GM19467 (cell line): ENCODE measurements around the gene TIGIT.

ENCODE experiments used
- ATAC-seq: cut with Tn5 transposase; IDR thresholded peaks from one replicate; pipeline ENCODE4 v1.9.1; 2021; ENCODE audit warnings: mild to moderate bottlenecking, moderate library complexity; ENCODE audit not compliant: unreplicated experiment

TIGIT gene

DNA sequence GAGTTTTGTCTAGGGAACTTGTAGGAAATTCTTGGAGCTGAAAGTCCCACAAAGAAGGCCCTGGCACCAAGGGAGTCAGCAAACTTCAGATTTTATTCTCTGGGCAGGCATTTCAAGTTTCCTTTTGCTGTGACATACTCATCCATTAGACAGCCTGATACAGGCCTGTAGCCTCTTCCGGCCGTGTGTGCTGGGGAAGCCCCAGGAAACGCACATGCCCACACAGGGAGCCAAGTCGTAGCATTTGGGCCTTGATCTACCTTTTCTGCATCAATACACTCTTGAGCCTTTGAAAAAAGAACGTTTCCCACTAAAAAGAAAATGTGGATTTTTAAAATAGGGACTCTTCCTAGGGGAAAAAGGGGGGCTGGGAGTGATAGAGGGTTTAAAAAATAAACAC, 15.0 kb downstream of the TIGIT start:
- ATAC-seq = peak; percentile 89

- ATAC-seq = no peak
These were observed 16.9 kb downstream of the TIGIT start for GRCh38 chr3:114310695-114311094.

DNA sequence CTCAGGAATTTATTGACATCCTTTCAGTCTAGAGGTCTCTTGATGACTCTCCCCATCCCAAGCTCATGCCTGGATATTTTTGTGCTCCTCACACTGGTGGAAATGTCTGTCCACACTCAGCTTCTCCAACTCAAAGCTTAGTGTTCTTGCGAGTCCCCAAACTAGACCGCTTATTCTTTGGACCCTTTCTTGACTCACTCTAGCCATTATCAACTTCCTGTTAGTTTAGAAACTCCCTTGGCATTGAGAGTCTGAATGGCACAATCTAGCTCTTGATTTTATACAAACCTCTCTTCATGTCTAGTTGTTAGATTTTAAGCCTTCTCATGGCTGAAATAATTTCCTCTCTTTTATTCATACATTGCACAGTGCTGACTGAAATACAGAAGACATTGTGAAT, 19.6 kb downstream of the TIGIT start:
- ATAC-seq = no peak

DNA sequence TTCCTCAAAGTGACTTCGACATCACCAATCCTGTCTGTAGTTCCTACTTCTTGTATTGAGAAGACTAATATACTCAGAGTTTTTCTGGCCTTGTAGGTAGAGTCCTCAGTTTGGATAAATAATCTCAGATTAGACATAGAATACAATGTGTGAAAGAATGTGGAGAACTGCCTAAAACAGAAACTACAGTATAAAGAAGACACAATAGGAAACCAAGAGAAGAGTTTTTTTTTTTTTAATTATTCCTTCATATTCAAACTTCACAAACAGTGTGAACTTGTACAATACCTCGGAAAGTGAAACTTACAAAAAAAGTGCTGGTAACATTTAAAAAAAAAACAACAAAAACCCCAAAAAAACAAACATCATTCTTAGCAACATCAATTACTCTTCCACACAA, 20.5 kb downstream of the TIGIT start:
- ATAC-seq = no peak

DNA sequence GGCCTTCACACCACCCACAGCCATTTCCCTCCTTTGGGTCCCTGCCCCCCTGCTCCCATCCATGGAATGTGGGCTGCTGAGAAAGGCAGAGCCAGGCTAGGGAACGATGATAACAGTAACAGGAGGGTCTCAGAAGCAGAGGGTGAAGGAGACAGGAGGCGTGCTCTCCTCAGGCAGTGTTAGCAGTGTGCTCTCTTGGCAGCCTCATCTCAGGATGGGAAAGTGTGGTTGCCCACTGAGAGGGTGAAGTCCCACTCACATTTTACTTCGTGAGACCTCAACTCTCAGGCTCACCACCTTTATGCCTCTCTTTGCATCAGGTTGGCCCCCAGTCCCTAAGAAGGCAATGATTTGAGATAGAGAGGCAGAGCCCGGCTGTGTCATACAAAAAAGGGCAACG, 24.5 kb downstream of the TIGIT start:
- no peak for ATAC-seq

GRCh38 chr3:114319453-114319852, 25.6 kb downstream of the TIGIT start:
- ATAC-seq = no peak

DNA sequence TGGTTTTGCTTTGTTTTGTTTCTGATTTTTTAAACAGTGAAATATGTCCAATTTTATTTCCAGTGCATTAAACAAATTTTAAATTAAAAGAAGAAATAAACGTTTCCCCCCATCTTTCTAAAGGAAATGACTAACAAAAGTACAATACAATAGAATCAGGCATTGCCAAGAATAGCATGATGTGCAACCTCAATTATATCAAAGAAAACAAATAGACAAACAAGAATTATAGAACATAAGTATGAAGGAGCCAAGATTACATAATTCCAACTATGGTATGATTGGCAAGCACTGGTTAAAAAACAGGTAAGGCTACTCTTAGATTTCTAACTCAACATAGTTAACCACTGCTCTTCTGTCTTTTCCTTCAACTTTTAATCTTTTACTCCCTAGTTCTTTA, 26.4 kb downstream of the TIGIT start:
- no peak for ATAC-seq

GRCh38 chr3:114323546-114324254, 29.9 kb downstream of the TIGIT start:
- ATAC-seq = no peak

DNA sequence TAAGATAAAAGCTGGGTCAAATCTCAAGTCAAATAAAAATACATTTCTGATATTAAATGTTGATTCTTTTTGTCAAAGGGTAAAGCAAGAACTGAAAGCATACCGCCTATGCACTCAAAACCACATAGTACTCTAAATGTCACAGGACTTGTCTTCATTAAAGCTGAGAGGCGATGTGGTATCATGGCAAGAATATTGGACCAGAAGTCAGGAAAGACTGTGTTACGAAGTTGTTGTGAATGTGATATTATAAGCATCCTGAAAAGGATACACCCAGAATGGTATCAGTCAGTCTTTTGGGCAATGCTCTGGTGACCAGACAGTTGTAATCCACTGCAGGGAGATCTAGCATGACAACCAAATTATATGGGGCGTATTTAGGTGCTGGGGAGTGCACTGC, 33.8 kb downstream of the TIGIT start:
- ATAC-seq = no peak

- ATAC-seq = no peak
These were observed 34.5 kb downstream of the TIGIT start for GRCh38 chr3:114328345-114328744.

DNA sequence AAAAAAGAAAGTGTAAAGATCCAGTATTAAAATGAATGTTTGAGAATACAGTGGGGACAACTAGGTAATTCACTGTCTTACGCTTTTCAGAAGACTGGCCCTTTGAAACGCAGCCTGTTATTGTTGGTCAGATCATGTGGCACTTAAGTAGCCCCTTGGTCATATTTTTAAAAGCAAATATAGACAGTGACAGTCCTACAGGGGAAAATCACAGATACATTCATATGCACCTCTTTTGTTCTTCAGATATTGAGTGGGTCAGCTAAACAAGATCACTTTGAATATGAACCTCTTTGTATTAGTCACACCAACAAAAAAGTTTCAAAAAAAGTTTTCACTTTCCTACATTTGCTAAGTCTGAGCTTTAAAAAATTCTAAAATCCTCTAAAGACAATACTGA, 36.0 kb downstream of the TIGIT start:
- ATAC-seq = no peak

DNA sequence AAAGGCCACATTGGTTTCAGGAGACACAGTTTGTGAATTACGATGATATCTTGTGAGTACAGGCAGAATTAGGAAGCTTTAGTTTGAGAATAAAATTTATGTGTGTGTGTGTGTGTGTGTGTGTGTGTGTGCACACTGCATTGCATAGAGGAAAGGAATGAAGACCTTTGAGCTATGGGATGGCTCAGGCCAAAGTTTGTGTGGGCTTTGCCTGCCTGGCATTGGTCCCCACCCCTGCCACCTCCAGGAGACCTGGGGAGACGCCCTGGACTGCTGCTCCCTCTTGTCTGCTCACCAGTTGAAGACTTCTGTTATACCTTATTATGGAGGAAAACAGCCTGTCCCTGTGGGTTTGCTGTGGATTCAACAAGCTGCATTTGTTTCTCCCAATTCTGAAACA, 37.2 kb downstream of the TIGIT start:
- ATAC-seq = no peak

- ATAC-seq = no peak
These were observed 37.9 kb downstream of the TIGIT start for GRCh38 chr3:114331710-114332109.

- peak; percentile 58 for ATAC-seq
These were observed 38.7 kb downstream of the TIGIT start for GRCh38 chr3:114332342-114333179.

DNA sequence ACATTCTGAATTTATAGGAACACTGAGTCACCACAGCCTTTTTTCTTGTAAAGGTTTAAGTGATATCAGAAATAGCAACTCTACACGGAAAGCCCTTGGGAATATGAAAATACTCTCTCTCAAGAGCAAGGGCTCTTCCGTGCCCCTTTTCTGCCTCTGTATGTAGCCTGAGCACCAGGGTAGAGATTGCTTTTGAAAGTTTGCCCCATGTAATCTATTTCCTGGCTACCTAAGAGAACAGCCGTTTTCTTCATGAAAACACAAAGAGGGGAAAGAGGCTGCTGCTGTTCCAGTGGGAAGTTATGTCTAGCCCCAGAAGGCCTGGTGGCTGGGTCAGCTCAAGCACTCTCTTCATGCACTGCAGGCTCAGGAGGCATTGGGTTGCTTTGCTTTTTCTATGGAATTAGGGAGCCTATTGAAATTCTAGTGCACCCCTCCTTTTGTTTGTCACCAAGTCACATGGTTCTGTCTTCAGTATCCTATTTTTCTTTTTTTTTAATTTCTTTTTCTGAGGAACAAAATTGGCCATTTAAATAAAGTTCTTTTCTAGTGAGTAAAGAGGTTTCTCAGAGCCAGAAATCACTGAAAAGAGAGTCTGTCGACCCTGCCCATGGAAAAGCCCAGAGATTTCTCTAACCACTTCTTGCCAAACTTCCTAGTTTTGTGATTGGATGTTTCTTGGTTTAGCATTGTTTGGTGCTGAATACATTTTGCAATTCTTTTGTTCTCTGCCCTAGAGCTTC, 39.5 kb downstream of the TIGIT start:
- ATAC-seq = no peak

DNA sequence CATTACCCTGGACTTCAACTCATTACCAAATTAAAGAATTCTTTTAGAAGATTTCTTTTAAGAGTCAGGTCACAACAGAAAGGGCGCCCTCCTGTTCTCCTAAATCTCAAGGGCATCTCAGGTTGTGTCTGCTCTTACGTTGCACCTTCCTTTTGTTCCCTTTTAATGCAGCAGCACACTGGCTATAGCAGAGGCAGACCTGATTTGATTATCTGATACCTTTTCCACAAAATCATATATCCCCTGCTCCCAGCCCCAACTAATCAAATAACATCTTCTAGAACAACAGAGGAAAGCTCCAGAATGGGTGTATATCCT, 40.1 kb downstream of the TIGIT start:
- ATAC-seq = no peak

- ATAC-seq = no peak
These were observed 42.4 kb downstream of the TIGIT start for GRCh38 chr3:114336122-114336697.

DNA sequence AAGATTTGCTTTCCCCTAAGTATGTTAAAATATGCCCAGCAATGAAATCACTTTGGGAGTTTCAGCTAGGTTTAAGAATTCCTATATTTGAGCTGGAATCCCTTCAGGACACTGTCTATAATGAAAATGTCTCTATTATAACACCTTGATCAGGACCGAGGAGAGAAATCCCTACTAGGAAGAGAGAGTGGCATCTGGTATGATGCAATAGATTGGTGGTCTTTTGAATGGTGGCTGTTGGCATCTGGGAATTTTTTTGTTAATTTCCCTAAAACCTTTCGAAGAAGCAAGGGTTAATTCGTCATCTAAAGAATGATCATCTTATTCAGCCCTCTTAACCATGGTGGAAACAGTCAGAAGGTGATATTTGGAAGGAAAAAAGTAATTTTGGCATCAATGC, 43.0 kb downstream of the TIGIT start:
- ATAC-seq = no peak

DNA sequence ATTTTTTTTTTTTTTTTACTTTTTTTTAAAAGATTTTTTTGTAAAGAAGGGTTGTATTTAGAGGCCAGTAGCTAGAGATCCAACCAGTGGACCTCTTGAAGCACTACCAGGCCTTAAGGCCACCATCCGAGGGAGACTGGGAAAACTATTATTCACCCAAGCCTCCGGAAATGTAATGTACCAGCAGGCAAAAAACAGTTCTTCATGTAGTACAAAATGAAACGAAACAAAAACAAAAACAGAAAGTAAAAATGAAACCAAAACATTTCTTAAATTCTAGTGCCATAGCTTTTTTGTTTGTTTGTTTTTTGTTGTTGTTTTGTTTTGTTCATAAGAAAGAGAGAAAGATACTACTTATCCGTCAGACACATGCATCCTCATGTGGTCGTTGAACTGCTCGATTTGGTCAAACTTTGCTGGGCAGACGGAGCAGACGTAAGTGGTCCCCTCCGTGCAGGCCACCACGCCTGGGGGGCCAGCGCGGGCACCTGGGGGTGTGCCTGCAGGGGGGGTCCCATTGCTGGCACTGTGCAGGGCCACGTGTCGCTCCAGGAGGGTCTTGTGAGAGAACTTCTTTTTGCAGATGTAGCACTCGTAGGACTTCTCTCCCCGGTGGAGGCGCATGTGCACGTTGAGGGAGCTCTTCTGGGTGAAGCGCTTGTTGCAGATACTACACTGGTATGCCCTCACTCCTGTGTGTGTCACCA, 45.0 kb downstream of the TIGIT start:
- no peak for ATAC-seq

- ATAC-seq = no peak
These were observed 50.7 kb downstream of the TIGIT start for GRCh38 chr3:114344492-114344891.

GRCh38 chr3:114350271-114350670, 56.4 kb downstream of the TIGIT start:
- no peak for ATAC-seq
